Measurements from ENCODE around the gene MYOM3.

DNA sequence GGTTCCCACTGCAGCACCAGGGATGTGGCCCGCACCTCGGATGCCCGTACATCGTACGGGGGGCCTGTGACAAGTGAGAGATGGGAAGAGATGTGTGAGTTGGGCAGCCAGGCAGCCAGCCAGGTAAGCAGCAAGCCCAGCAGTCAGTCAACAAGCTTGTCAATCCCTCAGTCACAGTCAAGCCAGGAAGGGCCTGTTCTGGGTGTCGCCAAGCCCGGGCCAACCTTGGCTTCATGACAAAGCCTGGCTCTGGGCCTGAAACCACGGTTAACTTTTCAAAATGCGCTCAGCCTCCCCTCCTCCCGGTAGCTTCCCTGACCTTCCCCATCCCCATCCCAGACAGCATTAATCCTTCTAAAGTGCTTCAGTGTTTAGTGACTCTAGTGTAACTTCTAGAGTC is 31.8 kb downstream of the MYOM3 start:
- TF ChIP-seq EZH2phosphoT487 (IDR thresholded peaks at IDR 0.05; ENCODE audit: low read length) (no peak), EZH2 (optimal IDR thresholded peaks at IDR 0.05; ENCODE audit: low read depth, low read length) (no peak)
- TF ChIP-seq, protein P1, sequence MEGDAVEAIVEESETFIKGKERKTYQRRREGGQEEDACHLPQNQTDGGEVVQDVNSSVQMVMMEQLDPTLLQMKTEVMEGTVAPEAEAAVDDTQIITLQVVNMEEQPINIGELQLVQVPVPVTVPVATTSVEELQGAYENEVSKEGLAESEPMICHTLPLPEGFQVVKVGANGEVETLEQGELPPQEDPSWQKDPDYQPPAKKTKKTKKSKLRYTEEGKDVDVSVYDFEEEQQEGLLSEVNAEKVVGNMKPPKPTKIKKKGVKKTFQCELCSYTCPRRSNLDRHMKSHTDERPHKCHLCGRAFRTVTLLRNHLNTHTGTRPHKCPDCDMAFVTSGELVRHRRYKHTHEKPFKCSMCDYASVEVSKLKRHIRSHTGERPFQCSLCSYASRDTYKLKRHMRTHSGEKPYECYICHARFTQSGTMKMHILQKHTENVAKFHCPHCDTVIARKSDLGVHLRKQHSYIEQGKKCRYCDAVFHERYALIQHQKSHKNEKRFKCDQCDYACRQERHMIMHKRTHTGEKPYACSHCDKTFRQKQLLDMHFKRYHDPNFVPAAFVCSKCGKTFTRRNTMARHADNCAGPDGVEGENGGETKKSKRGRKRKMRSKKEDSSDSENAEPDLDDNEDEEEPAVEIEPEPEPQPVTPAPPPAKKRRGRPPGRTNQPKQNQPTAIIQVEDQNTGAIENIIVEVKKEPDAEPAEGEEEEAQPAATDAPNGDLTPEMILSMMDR (IDR thresholded peaks at IDR 0.05; ENCODE audit: low read length) = no peak
